Ovary (tissue), 9 donors: ENCODE data around the gene ZNF212. TPM values are rescaled to one million over a fixed set of nuclear protein-coding genes. Genes with fewer than 3 reads are reported as not detected.

Experiments
- DNase-seq, 5 donors: peaks; one replicate each; pipeline ENCODE4 v3.0.0-alpha.2; 2019 to 2020
- H3K27ac ChIP-seq, 2 donors: fragments of 200-600 bp; one replicate each; pipeline versions ENCODE4 v1.5.1 to v1.8.0; 2019 to 2022
- H3K27me3 ChIP-seq: fragments of 200-600 bp; one replicate; pipeline ENCODE4 v1.8.0; 2022
- H3K36me3 ChIP-seq: fragments of 200-600 bp; sonication (generic); one replicate; pipeline ENCODE4 v1.5.1; 2019
- H3K4me1 ChIP-seq: one replicate; pipeline ENCODE4 v1.8.1; 2013; ENCODE audit warnings: mild to moderate bottlenecking, moderate library complexity; ENCODE audit not compliant: insufficient read depth
- H3K4me3 ChIP-seq: fragments of 200-600 bp; sonication (generic); one replicate; pipeline ENCODE4 v1.5.1; 2017
- H3K9me3 ChIP-seq, 2 donors: fragments of 200-600 bp in 1 of 2; sonication (generic) in 1 of 2; one replicate each; pipeline versions ENCODE4 v1.5.1 to v1.8.1; 2013 to 2019; ENCODE audit warnings: mild to moderate bottlenecking in 1 of 2, moderate library complexity in 1 of 2
- EP300 ChIP-seq: sonication (generic); formaldehyde crosslinking; IDR thresholded peaks from one replicate; pipeline ENCODE4 v1.6.1; 2017; ENCODE audit warnings: antibody characterized with exemption
- POLR2A ChIP-seq: fragments of 450-650 bp; IDR thresholded peaks from one replicate; pipeline ENCODE4 v1.6.1; 2017; ENCODE audit warnings: antibody characterized with exemption, mild to moderate bottlenecking, moderate library complexity
- WGBS, 3 donors: extraction: QIAGEN DNeasy Blood & Tissue Kit in 1 of 3; methylation state at CpG; one replicate each; pipeline versions ENCODE4 v1.1.5 to v1.1.7; 2013 to 2017; 5-methylcytosine and 5-hydroxymethylcytosine counted together
- intact Hi-C, 4 donors: fragments of 100-400 bp; cut with DNase I; formaldehyde crosslinking; loops; one replicate each; pipeline versions ENCODE4 v1.11.0 to v1.15.1; 2022 to 2023
- polyA plus RNA-seq, 2 donors: library from polyadenylated mRNA; stranded (reverse); fragments of 200-250 nt in 1 of 2; fragments of 350-450 nt in 1 of 2; fragmentation: Illumina TruSeq in 1 of 2; extraction: RNeasy Lipid Tissue Mini Kit (QIAGEN cat#74804) in 1 of 2; gene quantifications; one replicate each; pipeline ENCODE4 v1.2.3, GENCODE V29; 2013 to 2014
- total RNA-seq, 7 donors: library from RNA; depleted of rRNA in 2 of 7; stranded (reverse); fragments of >200 nt in 2 of 7; fragmentation: NEBNext Ultra II Directional in 3 of 7; extraction: Animal tissue kit (Norgen Biotek cat#: 25700) in 3 of 7; gene quantifications; one replicate each; pipeline versions ENCODE4 v1.1.0 to v1.2.4, GENCODE V29; 2016 to 2023
- TF ChIP-seq, protein P1 (sequence below), 3 donors: fragments of 450-650 bp in 2 of 3; fragments of 200-600 bp in 1 of 3; IDR thresholded peaks; one replicate each; pipeline versions ENCODE4 v1.5.1 to v1.8.0; 2016 to 2022; ENCODE audit warnings: antibody characterized with exemption in 3 of 3, mild to moderate bottlenecking in 1 of 3
- donor health status: DM: no; HTN: no; CAD: no; lungs with moderate emphysema.
- donor health status: DM: no; HTN: no; CAD: no.
- donor health status: Bipolar disorder and iron deficiency.
- donor health status: DM: yes; HTN: yes; CAD: no.
- donor health status: DM: no; HTN: no; CAD: no.
- donor health status: DM: yes; HTN: yes; CAD: no.

ZNF212 gene
- total and polyA plus RNA-seq, 9 donors: 5.4 to 16.0 (median 11.3) TPM

DNA sequence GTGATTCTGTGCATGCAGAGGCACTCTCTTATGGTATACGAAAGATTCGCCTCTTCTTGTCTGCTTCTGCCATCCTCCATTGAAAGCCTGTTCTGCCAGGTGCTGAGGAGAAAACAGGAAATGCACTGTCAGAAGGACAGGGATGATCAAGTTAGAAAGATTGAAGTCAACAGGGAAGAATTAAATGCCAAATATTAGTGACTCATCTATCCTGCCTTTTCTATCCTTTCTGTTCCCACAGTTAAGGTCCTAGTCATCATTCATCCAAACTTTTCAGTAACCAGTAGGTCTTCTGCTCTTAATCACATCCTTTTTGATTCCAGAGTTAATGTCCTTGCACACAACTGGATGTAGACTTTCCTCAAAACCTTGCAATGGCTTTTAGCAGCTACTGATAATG lies 17.7 kb downstream of the ZNF212 start:
- 83 to 98% (median 84%) methylated on average over 2 of the region's 2 CpGs for WGBS, 3 donors
- H3K4me3 ChIP-seq: no peak overlapping the region
- no peaks in the 10 kb centered on the region for H3K4me1 ChIP-seq
- no peak for TF ChIP-seq POLR2A
- TF ChIP-seq, protein P1, sequence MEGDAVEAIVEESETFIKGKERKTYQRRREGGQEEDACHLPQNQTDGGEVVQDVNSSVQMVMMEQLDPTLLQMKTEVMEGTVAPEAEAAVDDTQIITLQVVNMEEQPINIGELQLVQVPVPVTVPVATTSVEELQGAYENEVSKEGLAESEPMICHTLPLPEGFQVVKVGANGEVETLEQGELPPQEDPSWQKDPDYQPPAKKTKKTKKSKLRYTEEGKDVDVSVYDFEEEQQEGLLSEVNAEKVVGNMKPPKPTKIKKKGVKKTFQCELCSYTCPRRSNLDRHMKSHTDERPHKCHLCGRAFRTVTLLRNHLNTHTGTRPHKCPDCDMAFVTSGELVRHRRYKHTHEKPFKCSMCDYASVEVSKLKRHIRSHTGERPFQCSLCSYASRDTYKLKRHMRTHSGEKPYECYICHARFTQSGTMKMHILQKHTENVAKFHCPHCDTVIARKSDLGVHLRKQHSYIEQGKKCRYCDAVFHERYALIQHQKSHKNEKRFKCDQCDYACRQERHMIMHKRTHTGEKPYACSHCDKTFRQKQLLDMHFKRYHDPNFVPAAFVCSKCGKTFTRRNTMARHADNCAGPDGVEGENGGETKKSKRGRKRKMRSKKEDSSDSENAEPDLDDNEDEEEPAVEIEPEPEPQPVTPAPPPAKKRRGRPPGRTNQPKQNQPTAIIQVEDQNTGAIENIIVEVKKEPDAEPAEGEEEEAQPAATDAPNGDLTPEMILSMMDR (IDR thresholded peaks at IDR 0.05): no peak
- TF ChIP-seq EP300: no peak
- DNase-seq: no peak
- intact Hi-C loops: no loop called here
- no peaks in the 10 kb centered on the region for H3K9me3 ChIP-seq
- H3K27me3 ChIP-seq: no peaks in the 10 kb centered on the region
- no peaks in the 10 kb centered on the region for H3K36me3 ChIP-seq
- H3K27ac ChIP-seq: no peak overlapping the region

DNA sequence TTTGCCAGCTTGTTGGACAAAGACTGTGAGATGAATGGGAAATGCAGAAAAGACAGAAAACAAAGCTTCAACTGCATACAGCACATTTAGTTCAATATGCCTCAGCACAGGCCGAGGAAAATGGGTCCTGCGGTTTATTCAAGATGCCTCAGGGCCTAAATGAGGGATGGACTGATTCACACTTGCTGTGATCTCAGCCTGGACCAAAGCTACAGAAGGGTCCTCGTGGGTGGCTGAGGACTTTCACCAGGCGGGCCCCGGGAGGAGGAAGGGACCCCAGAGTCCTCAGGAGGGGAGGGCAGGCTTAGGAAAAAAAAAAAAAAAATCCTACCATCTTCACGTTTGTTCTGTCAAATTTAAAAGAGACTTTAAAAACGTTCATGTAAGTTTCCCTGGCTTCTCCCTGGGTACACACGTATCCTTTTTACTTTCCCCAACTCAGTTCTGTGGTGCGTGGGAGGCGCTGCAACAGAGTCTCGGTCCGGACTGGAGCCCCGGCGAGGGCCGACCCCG lies 21.9 kb downstream of the ZNF212 start:
- Histone ChIP-seq H3K4me1 (no peaks in the 10 kb centered on the region), H3K9me3 (no peaks in the 10 kb centered on the region), H3K27ac (peak overlapping the region; percentile 46 to 92), H3K36me3 (no peaks in the 10 kb centered on the region), H3K27me3 (no peaks in the 10 kb centered on the region), H3K4me3 (peak overlapping the region; percentile 63)
- intact Hi-C loops: loop anchor here in 2 of 4 donors (10.0 kb wide), 2 partner anchors 163 to 363 kb away; no protein-coding TSS in a partner anchor
- DNase-seq: no peak
- WGBS, 3 donors: 1 to 3% (median 2%) methylated on average over 16 of the region's 16 CpGs
- TF ChIP-seq EP300 (no peak), POLR2A (no peak)
- TF ChIP-seq, protein P1 (IDR thresholded peaks at IDR 0.05): no peak

DNA sequence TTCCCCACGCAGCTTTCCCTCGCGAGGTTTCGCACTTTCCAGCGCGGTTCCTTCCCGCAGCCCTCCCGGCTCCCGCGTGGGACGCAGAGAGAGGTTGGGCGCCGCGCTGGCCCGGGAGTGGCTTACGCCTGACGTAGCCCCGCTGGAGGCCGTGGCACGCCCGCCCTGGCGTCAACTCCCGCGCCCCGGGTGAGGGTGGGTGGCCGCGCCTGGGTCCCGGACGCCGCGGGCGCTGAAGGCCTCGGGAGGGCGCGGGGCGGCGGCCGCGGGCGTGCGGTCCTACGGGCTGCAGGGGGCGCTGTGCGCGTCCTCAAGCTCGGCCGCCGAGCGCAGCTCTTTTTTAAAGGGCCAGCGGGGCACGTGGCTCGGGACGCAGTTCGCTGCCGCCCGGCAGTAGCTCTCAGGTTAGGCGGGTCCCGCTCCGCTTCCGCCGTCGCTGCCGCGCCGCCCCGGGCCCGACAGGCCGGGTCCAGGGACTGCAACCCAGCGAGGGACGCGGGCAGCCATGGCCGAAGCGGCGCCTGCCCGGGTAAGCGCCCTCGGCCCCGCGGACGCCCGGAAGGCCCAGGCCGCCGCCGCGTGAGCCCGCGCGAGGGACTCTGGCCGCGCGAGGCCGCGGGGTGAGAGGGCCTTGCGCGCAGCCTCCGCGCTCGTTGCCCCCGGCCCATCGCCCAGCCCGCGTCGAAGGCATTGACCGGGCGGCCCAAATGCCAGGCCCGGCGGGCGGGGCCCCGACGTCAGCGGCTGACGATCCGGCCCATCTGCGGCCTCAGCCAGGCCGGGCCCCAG lies 22.6 kb downstream of the ZNF212 start, which contains the start of gene ZNF783:
ZNF783 (plus strand) TSS at position 368 of the 789 bp plus-strand sequence; CDS start at position 506, 138 bp downstream.
- WGBS, 3 donors: 0 to 1% (median 1%) methylated on average over 73 to 115 of the region's 115 CpGs
- no peaks in the 10 kb centered on the region for H3K36me3 ChIP-seq
- TF ChIP-seq POLR2A (peak; percentile 28), EP300 (no peak)
- TF ChIP-seq, protein P1 (IDR thresholded peaks at IDR 0.05): peak; percentile 59 to 97 (median 93)
- intact Hi-C loops: loop anchor here in 2 of 4 donors (10.0 kb wide), 2 partner anchors 163 to 363 kb away; no protein-coding TSS in a partner anchor
- peak within 1 kb of the TSS; percentile 63 for H3K4me3 ChIP-seq
- H3K4me1 ChIP-seq: no peaks in the 10 kb centered on the region
- peak within 1 kb of the TSS; percentile 46 to 92 for H3K27ac ChIP-seq
- no peaks in the 10 kb centered on the region for H3K27me3 ChIP-seq
- no peaks in the 10 kb centered on the region for H3K9me3 ChIP-seq
- peak; percentile 85 to 94 (median 87) for DNase-seq

DNA sequence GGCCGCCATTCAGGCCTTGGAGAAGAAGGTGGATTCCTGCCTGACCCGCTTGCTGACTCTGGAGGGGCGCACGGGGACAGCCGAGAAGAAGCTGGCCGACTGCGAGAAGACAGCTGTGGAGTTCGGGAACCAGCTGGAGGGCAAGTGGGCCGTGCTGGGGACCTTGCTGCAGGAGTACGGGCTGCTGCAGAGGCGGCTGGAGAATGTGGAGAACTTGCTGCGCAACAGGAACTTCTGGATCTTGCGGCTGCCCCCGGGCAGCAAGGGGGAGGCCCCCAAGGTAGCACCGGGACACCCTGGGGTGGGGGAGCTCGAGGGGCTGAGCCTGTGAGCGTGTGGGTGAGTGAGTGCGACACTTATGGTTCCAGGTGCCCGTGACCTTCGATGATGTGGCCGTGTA lies 27.0 kb downstream of the ZNF212 start:
- WGBS, 3 donors: 92 to 97% (median 93%) methylated on average over 21 of the region's 21 CpGs
- TF ChIP-seq, protein P1 (IDR thresholded peaks at IDR 0.05): no peak
- TF ChIP-seq POLR2A (no peak), EP300 (no peak)

More for the DNA sequence above, 27.0 kb downstream of the ZNF212 start:
- Histone ChIP-seq H3K4me1 (no peaks in the 10 kb centered on the region), H3K27me3 (no peaks in the 10 kb centered on the region), H3K36me3 (no peaks in the 10 kb centered on the region), H3K27ac (no peak overlapping the region), H3K9me3 (no peaks in the 10 kb centered on the region), H3K4me3 (no peak overlapping the region)
- intact Hi-C loops: loop anchor here in 2 of 4 donors (10.0 kb wide), 2 partner anchors 158 to 358 kb away; no protein-coding TSS in a partner anchor
- DNase-seq: no peak
